Liver (tissue), 9 donors: ENCODE data around the gene LRRC49. TPM values are rescaled to one million over a fixed set of nuclear protein-coding genes. Genes with fewer than 3 reads are reported as not detected.

Source experiments
- DNase-seq: peaks from one replicate; pipeline ENCODE4 v3.0.0-alpha.2; 2017; ENCODE audit warnings: low spot score
- H3K27ac ChIP-seq, 2 donors: one replicate each; pipeline ENCODE4 v1.7.0; 2013; ENCODE audit warnings: inconsistent platforms in 2 of 2, low read length in 2 of 2, control low read depth in 1 of 2, low read depth in 1 of 2, mild to moderate bottlenecking in 1 of 2
- H3K27me3 ChIP-seq, 4 donors: one replicate each; pipeline versions ENCODE4 v1.6.1 to v1.7.0; 2013; ENCODE audit warnings: low read length in 3 of 4, inconsistent platforms in 1 of 4, mild to moderate bottlenecking in 1 of 4, moderate library complexity in 1 of 4; ENCODE audit not compliant: control insufficient read depth in 4 of 4, insufficient read depth in 4 of 4
- H3K36me3 ChIP-seq, 4 donors: one replicate each; pipeline versions ENCODE4 v1.6.1 to v1.7.0; 2013; ENCODE audit warnings: low read length in 3 of 4, mild to moderate bottlenecking in 3 of 4, low read depth in 1 of 4, moderate library complexity in 1 of 4; ENCODE audit not compliant: control insufficient read depth in 4 of 4, insufficient read depth in 3 of 4
- H3K4me1 ChIP-seq, 4 donors: one replicate each; pipeline versions ENCODE4 v1.6.1 to v1.7.0; 2013; ENCODE audit warnings: low read length in 3 of 4, mild to moderate bottlenecking in 3 of 4, moderate library complexity in 1 of 4; ENCODE audit not compliant: control insufficient read depth in 4 of 4, insufficient read depth in 4 of 4
- H3K4me3 ChIP-seq, 3 donors: one replicate each; pipeline versions ENCODE4 v1.6.1 to v1.7.0; 2013; ENCODE audit warnings: low read length in 3 of 3, control low read depth in 1 of 3, low read depth in 1 of 3, mild to moderate bottlenecking in 1 of 3
- H3K9ac ChIP-seq, 2 donors: one replicate each; pipeline ENCODE4 v1.7.0; 2013; ENCODE audit warnings: low read length in 2 of 2, mild to moderate bottlenecking in 2 of 2, moderate library complexity in 2 of 2, control low read depth in 1 of 2, low read depth in 1 of 2
- H3K9me3 ChIP-seq, 4 donors: one replicate each; pipeline versions ENCODE4 v1.6.1 to v1.7.0; 2013; ENCODE audit warnings: low read length in 3 of 4; ENCODE audit not compliant: control insufficient read depth in 4 of 4
- CTCF ChIP-seq: fragments of 150-350 bp; IDR thresholded peaks from 2 replicates; pipeline ENCODE4 v1.5.1; 2017; ENCODE audit warnings: improper control_type of control experiment, low read depth, low read length; ENCODE audit not compliant: missing input control
- EGR1 ChIP-seq, 2 donors: IDR thresholded peaks; 2 replicates each; pipeline ENCODE4 v1.6.1; 2016 to 2018; ENCODE audit warnings: antibody characterized with exemption in 2 of 2, low read depth in 2 of 2
- FOXA1 ChIP-seq: IDR thresholded peaks from 2 replicates; pipeline ENCODE4 v1.6.1; 2016; ENCODE audit warnings: antibody characterized with exemption
- FOXA2 ChIP-seq: IDR thresholded peaks from 2 replicates; pipeline ENCODE4 v1.6.1; 2016; ENCODE audit warnings: antibody characterized with exemption
- HNF4A ChIP-seq, 2 donors: conservative IDR thresholded peaks; 2 replicates each; pipeline ENCODE4 v1.6.1; 2016; ENCODE audit warnings: antibody characterized with exemption in 2 of 2, mild to moderate bottlenecking in 2 of 2
- HNF4G ChIP-seq: IDR thresholded peaks from 2 replicates; pipeline ENCODE4 v1.6.1; 2016; ENCODE audit warnings: antibody characterized with exemption
- JUND ChIP-seq, 2 donors: IDR thresholded peaks; 2 replicates each; pipeline ENCODE4 v1.6.1; 2016; ENCODE audit warnings: antibody characterized with exemption in 2 of 2
- MAX ChIP-seq: IDR thresholded peaks from 2 replicates; pipeline ENCODE4 v1.6.1; 2016; ENCODE audit warnings: antibody characterized with exemption
- NR2F2 ChIP-seq: IDR thresholded peaks from 2 replicates; pipeline ENCODE4 v1.6.1; 2016; ENCODE audit warnings: antibody characterized with exemption
- RAD21 ChIP-seq, 2 donors: IDR thresholded peaks; 2 replicates each; pipeline ENCODE4 v1.6.1; 2016; ENCODE audit warnings: antibody characterized with exemption in 2 of 2, mild to moderate bottlenecking in 2 of 2
- REST ChIP-seq: IDR thresholded peaks from 2 replicates; pipeline ENCODE4 v1.6.1; 2016; ENCODE audit warnings: antibody characterized with exemption, mild to moderate bottlenecking
- RXRA ChIP-seq, 2 donors: IDR thresholded peaks; 2 replicates each; pipeline ENCODE4 v1.6.1; 2017 to 2018; ENCODE audit warnings: antibody characterized with exemption in 2 of 2, mild to moderate bottlenecking in 1 of 2
- SP1 ChIP-seq: IDR thresholded peaks from 2 replicates; pipeline ENCODE4 v1.6.1; 2018; ENCODE audit warnings: antibody characterized with exemption, mild to moderate bottlenecking
- TAF1 ChIP-seq: conservative IDR thresholded peaks from 2 replicates; pipeline ENCODE4 v1.6.1; 2016; ENCODE audit warnings: antibody characterized with exemption, mild to moderate bottlenecking
- YY1 ChIP-seq: IDR thresholded peaks from 2 replicates; pipeline ENCODE4 v1.6.1; 2016; ENCODE audit warnings: antibody characterized with exemption, mild to moderate bottlenecking
- ZBTB33 ChIP-seq: IDR thresholded peaks from 2 replicates; pipeline ENCODE4 v1.6.1; 2016; ENCODE audit warnings: antibody characterized with exemption
- WGBS: extraction: QIAGEN DNeasy Blood & Tissue Kit; methylation state at CpG from one replicate; pipeline ENCODE4 v1.1.7; 2013; 5-methylcytosine and 5-hydroxymethylcytosine counted together
- polyA plus RNA-seq, 2 donors: library from polyadenylated mRNA; stranded (reverse) in 1 of 2; unstranded in 1 of 2; fragments of 200-250 nt in 1 of 2; fragments of >200 nt in 1 of 2; fragmentation: Nextera tagmentation in 1 of 2; extraction: Ambion mirVana in 1 of 2; gene quantifications; one replicate each; pipeline versions ENCODE4 v1.2.1 to v1.2.3, GENCODE V29; 2013 to 2015
- total RNA-seq, 2 donors: library from RNA; depleted of rRNA; stranded (reverse); fragments of >200 nt; gene quantifications; one replicate each; pipeline ENCODE4 v1.2.3, GENCODE V29; 2014
- donor health status: healthy.
- donor health status: healthy.
- donor health status: healthy.
- donor health status: healthy.
- donor health status: healthy.

The LRRC49 gene
- total and polyA plus RNA-seq, 4 donors: 0.20 to 1.1 (median 0.31) TPM

- no peaks in the 10 kb centered on the region for H3K36me3 ChIP-seq
- no peak overlapping the region for H3K9ac ChIP-seq
- H3K27me3 ChIP-seq: no peaks in the 10 kb centered on the region
- H3K9me3 ChIP-seq: no peaks in the 10 kb centered on the region
- 93% methylated on average over 6 of the region's 6 CpGs for WGBS
- no peak for TF ChIP-seq REST
- no peak for TF ChIP-seq YY1
- no peak for TF ChIP-seq TAF1
- no peak for TF ChIP-seq SP1
- no peak for TF ChIP-seq HNF4G
- H3K4me3 ChIP-seq: no peak overlapping the region
- DNase-seq: no peak
- H3K4me1 ChIP-seq: no peaks in the 10 kb centered on the region
- no peak overlapping the region for H3K27ac ChIP-seq
Observed at GRCh38 chr15:70917955-70918354, 25.3 kb downstream of the LRRC49 start.

GRCh38 chr15:70920981-70921696, 28.5 kb downstream of the LRRC49 start:
- Histone ChIP-seq H3K9ac (no peak overlapping the region), H3K9me3 (no peaks in the 10 kb centered on the region), H3K36me3 (no peaks in the 10 kb centered on the region), H3K4me3 (no peak overlapping the region), H3K27ac (no peak overlapping the region), H3K4me1 (no peaks in the 10 kb centered on the region), H3K27me3 (no peaks in the 10 kb centered on the region)
- DNase-seq: no peak
- WGBS: 62% methylated on average over 1 of the region's 1 CpG
- no peak for TF ChIP-seq TAF1
- no peak for TF ChIP-seq FOXA1
- TF ChIP-seq RAD21 (IDR thresholded peaks at IDR 0.05): no peak
- no peak for TF ChIP-seq ZBTB33
- no peak for TF ChIP-seq HNF4A (conservative IDR thresholded peaks at IDR 0.05)
- TF ChIP-seq EGR1 (IDR thresholded peaks at IDR 0.05; ENCODE audit: low read depth in 2 of 2): no peak
- no peak for TF ChIP-seq JUND (IDR thresholded peaks at IDR 0.05)
- no peak for TF ChIP-seq NR2F2
- TF ChIP-seq MAX: no peak
- TF ChIP-seq HNF4G: no peak
- TF ChIP-seq SP1: no peak
- no peak for TF ChIP-seq YY1
- TF ChIP-seq CTCF: no peak
- TF ChIP-seq RXRA (IDR thresholded peaks at IDR 0.05): no peak
- TF ChIP-seq FOXA2: no peak
- TF ChIP-seq REST: no peak
